DOHH2 (cell line): ENCODE results near the gene RPS6KB2.

Experiments used
- CTCF ChIP-seq: fragments of 200-600 bp; sonication (generic); IDR thresholded peaks from one replicate; pipeline ENCODE4 v1.5.1; 2014; ENCODE audit warnings: antibody characterized with exemption, mild to moderate bottlenecking, low read depth, low read length; ENCODE audit not compliant: poor library complexity, severe bottlenecking
- EZH2phosphoT487 ChIP-seq: fragments of 200-600 bp; sonication (generic); IDR thresholded peaks from 2 replicates; pipeline ENCODE4 v1.6.1; 2017; ENCODE audit warnings: borderline replicate concordance, mild to moderate bottlenecking, antibody characterized with exemption, low read length, moderate library complexity, mixed read lengths

DNA sequence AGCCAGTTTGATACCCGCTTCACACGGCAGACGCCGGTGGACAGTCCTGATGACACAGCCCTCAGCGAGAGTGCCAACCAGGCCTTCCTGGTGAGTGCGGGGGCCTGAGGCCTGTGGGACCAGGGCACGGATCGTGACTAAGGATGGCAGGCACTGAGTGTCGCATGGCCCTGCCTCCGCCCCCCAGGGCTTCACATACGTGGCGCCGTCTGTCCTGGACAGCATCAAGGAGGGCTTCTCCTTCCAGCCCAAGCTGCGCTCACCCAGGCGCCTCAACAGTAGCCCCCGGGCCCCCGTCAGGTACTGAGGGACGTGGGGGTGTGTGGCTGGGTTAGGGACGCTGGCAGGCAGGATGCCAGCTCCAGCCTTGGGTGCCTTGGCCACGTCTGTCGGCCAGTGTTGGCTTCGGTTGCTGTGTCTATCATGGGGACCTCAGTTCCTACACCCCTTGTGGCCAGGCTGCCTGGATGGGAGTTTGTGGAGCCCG is 6.1 kb downstream of the RPS6KB2 start:
- TF ChIP-seq CTCF (no peak), EZH2phosphoT487 (no peak)
